ENCODE measurements around the gene SORL1-AS1.

Gene SORL1-AS1

GRCh38 chr11:121420398-121420797 lies 32.4 kb downstream of the SORL1-AS1 start (continued):
- TF ChIP-seq ZNF425 (CRISPR knock-in tag; conservative IDR thresholded peaks at IDR 0.05): no peak
- TF ChIP-seq IRF2 (CRISPR knock-in tag; IDR thresholded peaks at IDR 0.05; ENCODE audit: borderline replicate concordance, low read depth): no peak

GRCh38 chr11:121419836-121420235 lies 32.9 kb downstream of the SORL1-AS1 start:
- no peak for TF ChIP-seq PREB (CRISPR knock-in tag; IDR thresholded peaks at IDR 0.05; ENCODE audit: borderline replicate concordance)
- TF ChIP-seq MXD4 (CRISPR knock-in tag; IDR thresholded peaks at IDR 0.05; ENCODE audit: borderline replicate concordance): no peak
- TF ChIP-seq PRRX2 (CRISPR knock-in tag; IDR thresholded peaks at IDR 0.05): no peak
- TF ChIP-seq E2F4 (CRISPR knock-in tag; IDR thresholded peaks at IDR 0.05; ENCODE audit: borderline replicate concordance, low read depth): no peak
- no peak for TF ChIP-seq E2F1 (CRISPR knock-in tag; IDR thresholded peaks at IDR 0.05)
- no peak for TF ChIP-seq CREB1 (CRISPR knock-in tag; IDR thresholded peaks at IDR 0.05)
- TF ChIP-seq AFF4 (CRISPR knock-in tag; IDR thresholded peaks at IDR 0.05; ENCODE audit: borderline replicate concordance): no peak
- TF ChIP-seq ZNF317 (CRISPR knock-in tag; IDR thresholded peaks at IDR 0.05; ENCODE audit: borderline replicate concordance, low read depth): no peak
- no peak for TF ChIP-seq CTCF (IDR thresholded peaks at IDR 0.05)
- no peak for TF ChIP-seq NFYB (CRISPR knock-in tag; conservative IDR thresholded peaks at IDR 0.05; ENCODE audit: low read depth)
- no peak for TF ChIP-seq NFATC4 (CRISPR knock-in tag; IDR thresholded peaks at IDR 0.05)
- TF ChIP-seq ETV6 (CRISPR knock-in tag; IDR thresholded peaks at IDR 0.05): no peak
- TF ChIP-seq JAZF1 (CRISPR knock-in tag; IDR thresholded peaks at IDR 0.05): no peak
- ChIA-PET CTCF (interaction anchor here (0.9 to 1.1 kb wide), 2 partner anchors 13 to 33 kb away, joined by 3 to 4 read pairs; partner anchors contain the start of gene SORL1-AS1), POLR2A (no interaction called here)
- Mint-ChIP-seq H3K4me1 (peaks cover 13% of the 10 kb centered on the region), H3K27ac (no peak overlapping the region), H3K36me3 (0 out of 2 replicates have a peak, but pooled peaks cover 2% of the 10 kb centered on the region), H3K4me3 (no peak overlapping the region), H3K27me3 (ENCODE audit: low read depth) (no peaks in the 10 kb centered on the region; the same call in 1 of the 2 replicates), H3K9me3 (peaks cover 10% of the 10 kb centered on the region)
- ATAC-seq: no peak
- DNase-seq (ENCODE audit: low spot score): no peak

All from WTC11 (cell line).